Measurements from ENCODE around the gene DCN.

Gene DCN

GRCh38 chr12:91100906-91101305 is 81.7 kb downstream of the DCN start:
- no peak for DNase-seq (ENCODE audit: low read depth)

DNA sequence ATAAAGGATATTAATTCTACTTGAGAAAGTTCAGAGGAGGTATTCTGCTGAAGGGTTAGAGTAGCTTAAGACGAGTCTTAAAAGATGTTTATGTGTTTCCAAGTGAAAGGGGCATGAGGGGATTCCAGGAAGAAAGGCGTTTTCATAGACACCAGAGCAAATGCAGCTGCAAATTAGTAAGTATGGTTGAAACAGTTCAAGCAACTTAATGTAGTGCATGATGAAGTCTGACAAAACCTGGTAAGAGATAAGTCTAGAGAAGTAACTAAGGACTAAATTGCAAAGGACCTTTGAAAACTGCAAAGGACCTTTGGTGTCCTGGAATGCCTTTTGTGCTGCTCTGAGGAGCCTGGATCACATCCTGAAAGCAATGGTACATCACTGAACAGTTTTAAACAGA is 82.8 kb downstream of the DCN start:
- no peak for DNase-seq (ENCODE audit: low read depth)

- no peak for DNase-seq (ENCODE audit: low read depth)
Observed at GRCh38 chr12:91099341-91099740, 83.3 kb downstream of the DCN start.

- peak; percentile 74 for DNase-seq (ENCODE audit: low read depth)
Observed at GRCh38 chr12:91098941-91099340, 83.7 kb downstream of the DCN start.

DNA sequence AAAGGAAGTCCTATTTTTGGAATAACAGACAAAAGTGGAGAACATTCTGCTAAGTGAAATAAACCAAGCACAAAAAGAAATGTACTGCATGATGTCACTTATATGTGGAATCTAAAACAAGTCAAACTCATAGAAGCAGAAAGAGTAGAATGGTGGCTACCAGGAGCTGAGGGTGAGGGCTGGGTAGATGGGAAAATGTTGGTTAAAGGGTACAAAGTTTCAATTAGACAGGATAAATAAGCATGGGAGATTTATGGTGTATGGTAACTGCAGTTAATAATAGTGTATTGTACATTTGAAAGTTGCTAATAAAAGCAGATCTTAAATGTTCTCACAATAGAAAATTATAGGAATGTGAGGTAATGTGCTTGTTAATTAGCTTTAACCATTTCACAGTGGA is 84.2 kb downstream of the DCN start:
- DNase-seq (ENCODE audit: low read depth) = no peak

DNA sequence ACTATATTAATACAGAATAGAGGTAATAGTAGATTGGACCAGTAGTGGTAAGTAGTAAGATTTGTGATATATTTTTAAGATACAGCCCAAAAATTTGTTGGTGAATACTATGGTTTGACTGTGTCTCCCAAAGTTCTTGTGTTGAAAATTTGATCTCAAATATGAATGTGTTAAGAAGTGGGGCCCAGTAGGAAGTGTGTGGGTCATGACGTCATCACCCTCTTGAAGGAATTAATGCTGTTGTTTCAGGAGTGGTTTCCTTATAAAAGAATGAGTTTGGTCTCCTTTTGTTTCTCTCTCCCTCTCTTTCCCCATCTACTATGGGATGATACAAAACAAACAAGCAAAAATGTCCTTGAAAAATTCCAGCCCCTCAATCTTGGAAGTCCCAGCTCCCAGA is 87.7 kb downstream of the DCN start:
- no peak for DNase-seq (ENCODE audit: low read depth)

GRCh38 chr12:91094032-91094662 is 88.5 kb downstream of the DCN start:
- DNase-seq (ENCODE audit: low read depth) = no peak

- no peak for DNase-seq (ENCODE audit: low read depth)
Observed at GRCh38 chr12:91093341-91093740, 89.3 kb downstream of the DCN start.

DNA sequence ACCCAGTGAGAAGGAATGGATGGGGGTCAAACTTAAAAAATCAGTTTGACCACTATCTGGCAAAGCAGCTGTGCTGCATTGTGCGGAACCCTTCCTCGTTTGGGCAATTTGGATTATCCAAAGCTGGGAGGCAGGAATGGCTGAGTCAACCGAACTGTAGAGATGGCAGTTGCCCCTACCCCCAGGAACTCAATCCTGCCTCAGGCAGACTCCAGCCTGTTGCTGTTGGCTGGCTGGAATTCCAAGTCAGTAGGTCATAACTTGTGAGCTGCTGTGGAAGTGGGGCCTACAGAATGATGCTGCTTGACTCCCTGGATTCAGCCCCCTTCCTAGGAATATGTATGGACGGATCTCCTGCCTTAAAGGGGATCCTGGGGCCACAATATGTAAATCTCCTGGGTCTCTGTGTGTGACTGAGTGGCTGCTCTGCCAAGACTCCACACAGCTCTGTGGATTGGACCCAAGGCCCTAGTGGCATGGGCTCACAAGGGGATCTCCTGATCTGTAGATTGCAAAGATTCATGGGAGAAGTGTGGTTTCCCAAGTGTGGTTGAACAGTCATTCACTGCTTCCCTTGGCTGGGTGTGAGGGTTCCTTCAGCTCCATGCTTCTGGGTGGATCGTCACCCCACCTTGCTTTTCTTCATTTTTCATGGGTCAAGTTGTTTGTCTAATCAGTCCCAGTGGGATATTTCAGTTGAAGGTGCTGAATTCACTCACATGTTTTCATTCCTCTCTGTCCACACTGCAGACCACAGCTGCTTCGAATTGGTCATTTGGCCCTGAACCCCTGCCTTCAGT is 90.5 kb downstream of the DCN start:
- no peak for DNase-seq (ENCODE audit: low read depth)
